Left ventricle myocardium inferior (tissue), 1 donor: ENCODE data around the gene HACD2. TPM values are rescaled to one million over a fixed set of nuclear protein-coding genes. Genes with fewer than 3 reads are reported as not detected.
"Not testable (repeated sequence)": the region's sequence is repeated elsewhere in the genome, so short reads cannot be mapped to it uniquely, and the experiment has no call there.

Experiments used
- DNase-seq: peaks from one replicate; pipeline ENCODE4 v3.0.0-alpha.2; 2020
- H3K27ac ChIP-seq: fragments of 200-600 bp; replicated peaks from 2 replicates; pipeline ENCODE4 v1.8.0; 2021
- H3K27me3 ChIP-seq: fragments of 200-600 bp; 2 replicates; pipeline ENCODE4 v1.8.0; 2021; ENCODE audit warnings: low read depth
- H3K36me3 ChIP-seq: fragments of 200-600 bp; 2 replicates; pipeline ENCODE4 v1.8.0; 2021
- H3K4me1 ChIP-seq: fragments of 200-600 bp; 2 replicates; pipeline ENCODE4 v1.8.0; 2021
- H3K4me3 ChIP-seq: fragments of 200-600 bp; 2 replicates; pipeline ENCODE4 v1.8.0; 2021; ENCODE audit warnings: mild to moderate bottlenecking, moderate library complexity
- H3K9me3 ChIP-seq: fragments of 200-600 bp; replicated peaks from 2 replicates; pipeline ENCODE4 v1.8.0; 2021
- CTCF ChIP-seq: fragments of 200-600 bp; IDR thresholded peaks from 2 replicates; pipeline ENCODE4 v1.8.0; 2021; ENCODE audit warnings: antibody characterized with exemption, mild to moderate bottlenecking, borderline replicate concordance
- intact Hi-C: fragments of 100-400 bp; cut with micrococcal nuclease; formaldehyde crosslinking; loops from one replicate; pipeline ENCODE4 v1.11.0; 2022
- total RNA-seq: library from RNA; stranded (reverse); fragmentation: NEBNext Ultra II Directional; extraction: Animal tissue kit (Norgen Biotek cat#: 25700); gene quantifications from one replicate; pipeline ENCODE4 v1.2.1, GENCODE V29; 2021
- donor health status: DM: no; HTN: yes; CAD: no; lungs with severe emphysema.

HACD2 gene
- total RNA-seq, 1 donor from 2014 or later, result 8.1 TPM

- no peak for TF ChIP-seq CTCF
- peaks cover 24% of the 10 kb centered on the region for H3K36me3 ChIP-seq
- no peak for DNase-seq
- H3K27ac ChIP-seq, result no peak overlapping the region
- H3K4me3 ChIP-seq, result no peak overlapping the region
- no peaks in the 10 kb centered on the region for H3K9me3 ChIP-seq
- intact Hi-C loops, result no loop called here
- H3K4me1 ChIP-seq, result peaks cover 6% of the 10 kb centered on the region
- H3K27me3 ChIP-seq, result no peaks in the 10 kb centered on the region
These were observed 25.5 kb upstream of the HACD2 start for GRCh38 chr3:123610331-123610730.

GRCh38 chr3:123609063-123609462 is 24.2 kb upstream of the HACD2 start:
- Histone ChIP-seq H3K27me3 (no peaks in the 10 kb centered on the region), H3K4me3 (no peak overlapping the region), H3K4me1 (peaks cover 6% of the 10 kb centered on the region), H3K27ac (peak overlapping the region; percentile 29), H3K9me3 (no peaks in the 10 kb centered on the region), H3K36me3 (peaks cover 17% of the 10 kb centered on the region)
- intact Hi-C loops, result no loop called here
- no peak for DNase-seq
- TF ChIP-seq CTCF, result no peak

- peak overlapping the region; percentile 29 for H3K27ac ChIP-seq
These were observed 23.5 kb upstream of the HACD2 start for GRCh38 chr3:123608263-123608937.

GRCh38 chr3:123606527-123606926 is 21.7 kb upstream of the HACD2 start:
- Histone ChIP-seq H3K27ac (no peak overlapping the region), H3K4me1 (peaks cover 6% of the 10 kb centered on the region)

More at GRCh38 chr3:123608263-123608937, 23.5 kb upstream of the HACD2 start:
- Histone ChIP-seq H3K36me3 (peaks cover 11% of the 10 kb centered on the region), H3K4me1 (peaks cover 6% of the 10 kb centered on the region), H3K9me3 (no peaks in the 10 kb centered on the region), H3K4me3 (no peak overlapping the region), H3K27me3 (no peaks in the 10 kb centered on the region)
- no peak for DNase-seq
- intact Hi-C loops, result no loop called here
- no peak for TF ChIP-seq CTCF

GRCh38 chr3:123605789-123606234 is 21.0 kb upstream of the HACD2 start:
- intact Hi-C loops, result no loop called here
- H3K36me3 ChIP-seq, result no peaks in the 10 kb centered on the region
- H3K9me3 ChIP-seq, result no peaks in the 10 kb centered on the region
- H3K27me3 ChIP-seq, result no peaks in the 10 kb centered on the region
- H3K4me3 ChIP-seq, result no peak overlapping the region
- no peak overlapping the region for H3K27ac ChIP-seq
- TF ChIP-seq CTCF, result no peak
- DNase-seq, result no peak
- H3K4me1 ChIP-seq, result peaks cover 6% of the 10 kb centered on the region

More at GRCh38 chr3:123606527-123606926, 21.7 kb upstream of the HACD2 start:
- no peak overlapping the region for H3K4me3 ChIP-seq
- intact Hi-C loops, result no loop called here
- no peak for DNase-seq
- no peak for TF ChIP-seq CTCF
- H3K27me3 ChIP-seq, result no peaks in the 10 kb centered on the region
- no peaks in the 10 kb centered on the region for H3K9me3 ChIP-seq
- H3K36me3 ChIP-seq, result peaks cover 4% of the 10 kb centered on the region

- intact Hi-C loops, H3K4me3 ChIP-seq, H3K4me1 ChIP-seq, H3K27me3 ChIP-seq, H3K27ac ChIP-seq, H3K36me3 ChIP-seq, H3K9me3 ChIP-seq, DNase-seq: not testable (repeated sequence)
These were observed 18.3 kb upstream of the HACD2 start for GRCh38 chr3:123603153-123603552.
